Activated B cell treated with CpG ODN at 0.5 μM for 24 hours (primary cell): ENCODE measurements around the gene CPSF4L. TPM values are rescaled to one million over a fixed set of nuclear protein-coding genes. Genes with fewer than 3 reads are reported as not detected.

ENCODE experiments used
- ATAC-seq: fragments of 200-7000 bp; cut with Tn5 transposase; one replicate; pipeline ENCODE4 v1.10.0; 2021; ENCODE audit warnings: low read depth, mild to moderate bottlenecking, moderate library complexity
- CTCF ChIA-PET: fragments of 350-600 bp; sonication (Branson Sonifier 250); formaldehyde crosslinking; loops from one replicate; lab custom pipeline; 2021; ENCODE audit warnings: antibody characterized with exemption; lab: Charles Lee
- POLR2A ChIA-PET: fragments of 350-600 bp; sonication (Branson Sonifier 250); formaldehyde crosslinking; loops from one replicate; lab custom pipeline; 2021; ENCODE audit warnings: antibody characterized with exemption; lab: Charles Lee
- DNase-seq: peaks from one replicate; pipeline ENCODE4 v3.0.0; 2022
- H3K27ac Mint-ChIP-seq: one replicate; pipeline ENCODE4 v1.8.0; 2020; ENCODE audit warnings: mixed read lengths
- H3K27me3 Mint-ChIP-seq: one replicate; pipeline ENCODE4 v1.8.0; 2021; ENCODE audit warnings: mixed read lengths
- H3K36me3 Mint-ChIP-seq: one replicate; pipeline ENCODE4 v1.8.0; 2021; ENCODE audit warnings: low read depth, mixed read lengths
- H3K4me1 Mint-ChIP-seq: one replicate; pipeline ENCODE4 v1.8.0; 2021; ENCODE audit warnings: mixed read lengths
- H3K4me3 Mint-ChIP-seq: one replicate; pipeline ENCODE4 v1.8.0; 2020; ENCODE audit warnings: mild to moderate bottlenecking, mixed read lengths
- H3K9me3 Mint-ChIP-seq: one replicate; pipeline ENCODE4 v1.8.0; 2020; ENCODE audit warnings: mixed read lengths
- CTCF ChIP-seq: fragments of 200-600 bp; IDR thresholded peaks from one replicate; pipeline ENCODE4 v1.8.0; 2022; ENCODE audit warnings: antibody characterized with exemption, mild to moderate bottlenecking
- intact Hi-C: fragments of 100-400 bp; cut with micrococcal nuclease; formaldehyde crosslinking; loops from one replicate; pipeline ENCODE4 v1.15.1; 2024
- total RNA-seq: library from RNA; stranded (reverse); gene quantifications from 2 replicates; pipeline ENCODE4 v1.2.3, GENCODE V29; 2022

The CPSF4L gene
- total RNA-seq, 1 donor from 2014 or later, result not detected

DNA sequence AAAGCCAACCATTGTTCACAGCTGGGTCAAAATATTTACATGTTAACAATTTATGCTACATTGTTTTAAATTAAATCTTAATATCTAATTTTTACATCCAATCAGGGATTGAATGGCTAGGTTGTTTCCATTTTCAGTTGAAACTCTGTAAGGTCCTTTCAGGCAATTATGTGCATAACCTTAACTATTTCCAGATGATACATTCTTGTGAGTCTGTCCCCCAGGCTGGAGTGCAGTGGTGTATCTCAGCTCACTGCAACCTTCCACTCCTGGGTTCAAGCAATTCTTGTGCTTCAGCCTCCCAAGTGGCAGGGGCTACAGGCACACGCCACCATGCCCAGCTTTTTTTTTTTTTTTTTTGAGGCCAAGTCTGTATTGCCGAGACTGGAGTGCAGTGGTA lies 39.7 kb upstream of the CPSF4L start:
- ATAC-seq (no peak), DNase-seq (no peak)
- Mint-ChIP-seq H3K27ac (no peak overlapping the region), H3K4me3 (no peak overlapping the region), H3K9me3 (no peaks in the 10 kb centered on the region), H3K36me3 (no peaks in the 10 kb centered on the region), H3K27me3 (peaks cover 19% of the 10 kb centered on the region), H3K4me1 (no peaks in the 10 kb centered on the region)
- CTCF ChIA-PET, result interaction anchor here (1.0 kb wide), 1 partner anchor 14 kb away, joined by 3 read pairs; no protein-coding TSS in a partner anchor
- POLR2A ChIA-PET, result no interaction called here
- no peak for TF ChIP-seq CTCF
- intact Hi-C loops, result no loop called here

DNA sequence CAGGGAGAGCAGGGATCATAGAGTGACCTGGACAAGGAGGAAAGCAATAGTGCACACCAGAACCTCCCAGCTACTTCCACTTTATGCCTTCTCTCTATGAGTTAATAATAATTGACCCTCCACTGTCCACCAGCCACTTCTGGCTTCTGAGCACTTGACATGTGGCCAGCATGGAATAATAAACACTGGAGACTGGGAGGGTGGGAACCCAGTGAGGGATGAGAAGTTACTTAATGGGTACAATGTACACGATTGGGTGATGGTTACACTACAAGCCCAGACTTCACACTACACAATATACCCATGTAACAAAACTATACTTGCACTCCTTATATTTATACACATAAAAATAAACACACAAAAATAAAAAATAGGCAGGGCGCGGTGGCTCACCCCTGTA lies 38.7 kb upstream of the CPSF4L start:
- intact Hi-C loops, result no loop called here
- H3K27ac Mint-ChIP-seq, result no peak overlapping the region
- no peak overlapping the region for H3K4me3 Mint-ChIP-seq
- TF ChIP-seq CTCF, result no peak
- DNase-seq (no peak), ATAC-seq (no peak)
- ChIA-PET CTCF (no interaction called here), POLR2A (no interaction called here)
- no peaks in the 10 kb centered on the region for H3K9me3 Mint-ChIP-seq
- H3K4me1 Mint-ChIP-seq, result no peaks in the 10 kb centered on the region
- no peaks in the 10 kb centered on the region for H3K36me3 Mint-ChIP-seq
- peaks cover 16% of the 10 kb centered on the region for H3K27me3 Mint-ChIP-seq

DNA sequence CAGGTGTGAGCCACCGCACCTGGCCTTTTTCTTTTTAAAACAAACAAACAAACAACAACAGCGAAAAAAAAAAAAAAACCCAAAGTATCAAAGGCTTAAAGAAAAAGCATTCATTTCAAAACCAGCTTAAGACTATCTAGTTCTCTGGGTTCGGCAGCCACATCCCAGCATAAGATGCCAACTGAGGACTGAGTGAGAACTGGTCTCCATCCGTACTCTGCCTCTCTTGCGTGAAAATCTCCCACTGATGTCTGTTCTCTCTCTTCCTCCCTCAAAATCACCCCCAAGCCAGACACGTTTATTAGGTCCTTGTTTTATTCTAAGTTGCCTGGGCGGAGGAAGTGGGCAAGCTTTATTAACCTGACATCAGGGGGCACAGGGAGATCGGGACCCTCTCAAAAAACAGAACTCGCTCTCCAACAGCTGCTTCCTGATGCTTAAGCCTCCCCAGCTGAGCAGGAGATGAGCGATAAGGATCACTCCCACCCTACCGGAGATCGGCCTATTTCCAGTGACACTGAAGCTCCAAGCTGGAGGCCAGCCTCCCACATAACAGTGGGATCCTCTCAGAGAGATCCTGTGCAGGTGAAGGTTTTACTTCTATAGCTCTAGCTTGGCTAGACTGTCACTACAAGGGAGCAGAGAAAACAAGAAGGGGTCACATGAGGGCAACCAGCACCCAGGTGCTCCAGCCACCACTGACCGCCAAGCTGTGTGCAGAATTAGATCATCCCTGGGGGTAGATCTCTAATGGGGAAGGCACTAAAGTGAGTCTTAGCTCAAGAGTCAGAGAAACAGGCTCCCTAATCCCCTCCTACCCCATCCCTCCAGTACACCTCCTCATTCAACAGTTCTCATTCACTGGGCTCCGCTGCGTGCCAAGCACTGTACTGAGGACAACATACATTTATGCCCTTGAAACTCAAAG lies 36.5 kb upstream of the CPSF4L start:
- H3K4me1 Mint-ChIP-seq, result no peaks in the 10 kb centered on the region
- ChIA-PET POLR2A (no interaction called here), CTCF (interaction anchor here (1.4 kb wide), 1 partner anchor 72 kb away, joined by 3 read pairs; no protein-coding TSS in a partner anchor)
- H3K36me3 Mint-ChIP-seq, result no peaks in the 10 kb centered on the region
- no peak for TF ChIP-seq CTCF
- intact Hi-C loops, result no loop called here
- DNase-seq (no peak), ATAC-seq (no peak)
- no peak overlapping the region for H3K27ac Mint-ChIP-seq
- H3K27me3 Mint-ChIP-seq, result peaks cover 7% of the 10 kb centered on the region
- H3K4me3 Mint-ChIP-seq, result no peak overlapping the region
- no peaks in the 10 kb centered on the region for H3K9me3 Mint-ChIP-seq

DNA sequence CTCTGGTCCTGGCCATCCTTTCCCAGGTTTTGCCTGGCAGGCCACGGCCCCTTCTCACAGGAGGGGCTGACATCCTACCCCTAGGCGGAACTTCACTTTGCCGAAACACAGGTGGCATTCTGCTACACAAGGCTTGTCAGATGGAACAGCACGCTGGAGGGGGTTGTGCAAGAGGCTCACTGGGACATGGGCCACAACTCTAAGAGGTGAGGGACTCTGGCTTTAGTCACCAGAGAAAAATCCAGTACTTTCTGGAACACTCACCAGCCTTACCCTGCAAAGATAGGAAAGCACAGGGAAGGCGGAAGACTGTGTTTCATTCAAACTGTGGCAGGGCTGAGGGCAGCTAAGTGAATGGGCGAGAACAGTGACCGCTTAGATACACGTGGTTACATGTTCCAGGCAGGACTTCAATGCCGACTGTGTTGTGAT lies 31.8 kb upstream of the CPSF4L start:
- Mint-ChIP-seq H3K36me3 (no peaks in the 10 kb centered on the region), H3K4me3 (no peak overlapping the region), H3K27me3 (peaks cover 7% of the 10 kb centered on the region), H3K9me3 (no peaks in the 10 kb centered on the region), H3K27ac (no peak overlapping the region), H3K4me1 (peaks cover 11% of the 10 kb centered on the region)
- DNase-seq (no peak), ATAC-seq (no peak)
- TF ChIP-seq CTCF, result no peak
- CTCF ChIA-PET, result no interaction called here
- intact Hi-C loops, result no loop called here
- POLR2A ChIA-PET, result no interaction called here

GRCh38 chr17:73293031-73293430 lies 31.4 kb upstream of the CPSF4L start:
- ChIA-PET CTCF (no interaction called here), POLR2A (no interaction called here)
- no peaks in the 10 kb centered on the region for H3K36me3 Mint-ChIP-seq
- intact Hi-C loops, result no loop called here
- no peak overlapping the region for H3K27ac Mint-ChIP-seq
- H3K4me1 Mint-ChIP-seq, result peaks cover 11% of the 10 kb centered on the region
- DNase-seq (no peak), ATAC-seq (no peak)
- H3K9me3 Mint-ChIP-seq, result no peaks in the 10 kb centered on the region
- TF ChIP-seq CTCF, result no peak
- peaks cover 7% of the 10 kb centered on the region for H3K27me3 Mint-ChIP-seq
- no peak overlapping the region for H3K4me3 Mint-ChIP-seq
